GM12878 (cell line): ENCODE results near the gene SMC1B.

Experiments
- EP300 ChIP-seq, 2 experiments: fragments of 150-350 bp in 1 of 2; IDR thresholded peaks; 2 replicates each; pipeline ENCODE4 v1.6.1; 2011 to 2012; ENCODE audit warnings: low read depth in 2 of 2, low read length in 2 of 2, borderline replicate concordance in 1 of 2, improper control_type of control experiment in 1 of 2, inconsistent platforms in 1 of 2; ENCODE audit not compliant: control insufficient read depth in 1 of 2
- HCFC1 ChIP-seq: fragments of 150-350 bp; IDR thresholded peaks from 2 replicates; pipeline ENCODE4 v1.6.1; 2014; ENCODE audit warnings: low read length
- MXI1 ChIP-seq: fragments of 150-350 bp; IDR thresholded peaks from 2 replicates; pipeline ENCODE4 v1.6.1; 2011; ENCODE audit warnings: low read depth, mild to moderate bottlenecking, inconsistent platforms, low read length, improper control_type of control experiment
- RAD21 ChIP-seq: IDR thresholded peaks from 2 replicates; pipeline ENCODE4 v1.6.1; 2011; ENCODE audit warnings: mild to moderate bottlenecking, low read depth, low read length, moderate library complexity; ENCODE audit not compliant: insufficient read depth
- SUPT20H ChIP-seq: IDR thresholded peaks from 2 replicates; pipeline ENCODE4 v1.6.1; 2011; ENCODE audit warnings: low read depth, mild to moderate bottlenecking, low read length, moderate library complexity, borderline replicate concordance; ENCODE audit not compliant: control insufficient read depth
- TF ChIP-seq, protein P1 (sequence below), 3 experiments: IDR thresholded peaks in 2 of 3; conservative IDR thresholded peaks in 1 of 3; 2 replicates each; pipeline ENCODE4 v1.5.1; 2011; ENCODE audit warnings: low read depth in 3 of 3, low read length in 3 of 3, mild to moderate bottlenecking in 3 of 3, control low read depth in 2 of 3, moderate library complexity in 2 of 3, inconsistent platforms in 1 of 3, mixed read lengths in 1 of 3; ENCODE audit not compliant: control insufficient read depth in 2 of 3, insufficient read depth in 1 of 3; ENCODE audit errors: extremely low read depth in 1 of 3

- TF ChIP-seq, protein P1, sequence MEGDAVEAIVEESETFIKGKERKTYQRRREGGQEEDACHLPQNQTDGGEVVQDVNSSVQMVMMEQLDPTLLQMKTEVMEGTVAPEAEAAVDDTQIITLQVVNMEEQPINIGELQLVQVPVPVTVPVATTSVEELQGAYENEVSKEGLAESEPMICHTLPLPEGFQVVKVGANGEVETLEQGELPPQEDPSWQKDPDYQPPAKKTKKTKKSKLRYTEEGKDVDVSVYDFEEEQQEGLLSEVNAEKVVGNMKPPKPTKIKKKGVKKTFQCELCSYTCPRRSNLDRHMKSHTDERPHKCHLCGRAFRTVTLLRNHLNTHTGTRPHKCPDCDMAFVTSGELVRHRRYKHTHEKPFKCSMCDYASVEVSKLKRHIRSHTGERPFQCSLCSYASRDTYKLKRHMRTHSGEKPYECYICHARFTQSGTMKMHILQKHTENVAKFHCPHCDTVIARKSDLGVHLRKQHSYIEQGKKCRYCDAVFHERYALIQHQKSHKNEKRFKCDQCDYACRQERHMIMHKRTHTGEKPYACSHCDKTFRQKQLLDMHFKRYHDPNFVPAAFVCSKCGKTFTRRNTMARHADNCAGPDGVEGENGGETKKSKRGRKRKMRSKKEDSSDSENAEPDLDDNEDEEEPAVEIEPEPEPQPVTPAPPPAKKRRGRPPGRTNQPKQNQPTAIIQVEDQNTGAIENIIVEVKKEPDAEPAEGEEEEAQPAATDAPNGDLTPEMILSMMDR (IDR thresholded peaks at IDR 0.05 in 2 of 3, conservative IDR thresholded peaks at IDR 0.05 in 1 of 3; ENCODE audit: control insufficient read depth in 2 of 3, extremely low read depth in 1 of 3, insufficient read depth in 1 of 3, low read depth in 3 of 3, low read length in 3 of 3), result no peak
- TF ChIP-seq SUPT20H, result no peak
- no peak for TF ChIP-seq EP300 (IDR thresholded peaks at IDR 0.05; ENCODE audit: borderline replicate concordance in 1 of 2, control insufficient read depth in 1 of 2, low read depth in 2 of 2, low read length in 2 of 2)
- TF ChIP-seq MXI1, result no peak
- no peak for TF ChIP-seq RAD21
- no peak for TF ChIP-seq HCFC1
These were observed 10.9 kb upstream of the SMC1B start for GRCh38 chr22:45424241-45424731.
